ENCODE results near the gene FXYD3. TPM values are rescaled to one million over a fixed set of nuclear protein-coding genes. Genes with fewer than 3 reads are reported as not detected.

Gene FXYD3
- total and polyA plus RNA-seq, 2 of the 13 experiments (the other 11 are each of a cell fraction or from before 2014, with no cell fraction given): 4.9 TPM; not detected in 1

GRCh38 chr19:35107545-35107944 is 8.1 kb upstream of the FXYD3 start (continued):
- TF ChIP-seq MTERF4 (CRISPR knock-in tag; IDR thresholded peaks at IDR 0.05) (no peak), MBNL3 (CRISPR knock-in tag; conservative IDR thresholded peaks at IDR 0.05) (no peak), PAXIP1 (CRISPR knock-in tag; conservative IDR thresholded peaks at IDR 0.05) (peak; percentile 68), MATR3 (CRISPR knock-in tag; IDR thresholded peaks at IDR 0.05) (no peak), KDM1A (CRISPR knock-in tag; IDR thresholded peaks at IDR 0.05) (peak; percentile 83), HNRNPUL1 (IDR thresholded peaks at IDR 0.05; ENCODE audit: low read depth, low read length) (no peak), ZNF24 (IDR thresholded peaks at IDR 0.05) (no peak), ZNF580 (CRISPR knock-in tag; IDR thresholded peaks at IDR 0.05; ENCODE audit: borderline replicate concordance, low read depth) (peak; percentile 27; the same call in 1 of the 2 replicates), DZIP1 (CRISPR knock-in tag; IDR thresholded peaks at IDR 0.05) (no peak), HOMEZ (CRISPR knock-in tag; IDR thresholded peaks at IDR 0.05; ENCODE audit: low read depth) (0 out of 2 replicates have a peak, but pooled peaks have one; percentile 10), ZNF451 (CRISPR knock-in tag; IDR thresholded peaks at IDR 0.05) (no peak), HBP1 (CRISPR knock-in tag; IDR thresholded peaks at IDR 0.05; ENCODE audit: low read depth) (0 out of 2 replicates have a peak, but pooled peaks have one; percentile 46), MYC (CRISPR knock-in tag; IDR thresholded peaks at IDR 0.05; ENCODE audit: borderline replicate concordance) (no peak), ELK4 (CRISPR knock-in tag; IDR thresholded peaks at IDR 0.05; ENCODE audit: borderline replicate concordance) (no peak), GMEB1 (CRISPR knock-in tag; IDR thresholded peaks at IDR 0.05; ENCODE audit: borderline replicate concordance) (no peak), PAF1 (CRISPR knock-in tag; IDR thresholded peaks at IDR 0.05) (no peak)
